Brain pericyte (primary cell): Measurements from ENCODE around the gene CD9.

Experiments
- DNase-seq: peaks from one replicate; pipeline ENCODE4 v3.0.0-alpha.2; 2012; ENCODE audit warnings: low read depth, low spot score

The CD9 gene

DNA sequence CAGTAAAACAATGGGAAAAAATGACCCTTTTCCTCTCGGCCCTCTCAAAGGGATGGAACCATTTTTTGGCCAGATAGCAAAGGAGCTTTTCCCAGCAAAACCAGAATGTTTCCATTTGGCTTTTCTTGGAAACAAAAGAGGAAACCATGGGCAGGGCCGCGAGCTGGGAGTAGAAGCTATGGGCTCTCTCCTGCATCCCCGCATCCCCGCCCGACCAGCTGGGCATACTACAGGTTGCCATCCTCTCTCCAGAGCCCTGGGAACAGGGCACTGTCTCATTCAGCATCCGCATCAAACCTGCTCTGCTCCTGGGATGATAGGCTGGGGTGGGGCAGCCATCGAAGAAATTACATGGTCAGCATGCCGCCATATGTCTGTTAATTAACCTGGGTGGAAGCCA is 20.9 kb downstream of the CD9 start:
- DNase-seq, result no peak

DNA sequence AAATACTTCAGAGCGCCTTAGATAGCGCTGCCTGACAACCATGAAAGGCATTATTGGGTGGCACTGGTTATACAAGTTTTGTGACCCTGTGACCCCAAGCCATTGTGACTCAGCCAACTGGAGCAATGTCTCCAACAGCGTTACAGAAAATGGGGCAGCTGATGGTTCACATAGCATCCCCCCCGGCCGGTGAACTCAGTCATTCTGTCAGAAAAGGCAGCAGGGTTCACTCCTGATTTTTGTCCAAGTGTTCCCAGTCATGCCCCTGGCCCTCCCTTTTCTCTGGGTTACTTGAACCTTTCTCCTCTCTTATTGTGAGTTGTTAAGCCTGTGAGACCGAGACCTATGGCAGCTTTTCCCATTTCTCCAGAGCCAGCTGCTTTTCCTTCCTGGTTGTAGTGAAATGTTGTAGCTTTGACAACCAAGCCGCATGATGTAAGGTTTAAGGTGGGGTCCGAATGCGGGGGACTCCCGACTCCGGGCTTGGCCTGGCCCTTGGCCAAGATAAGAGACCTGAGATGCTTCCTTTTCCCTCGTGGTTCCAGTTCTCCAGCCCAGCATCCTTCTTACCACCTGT is 22.0 kb downstream of the CD9 start:
- no peak for DNase-seq

DNA sequence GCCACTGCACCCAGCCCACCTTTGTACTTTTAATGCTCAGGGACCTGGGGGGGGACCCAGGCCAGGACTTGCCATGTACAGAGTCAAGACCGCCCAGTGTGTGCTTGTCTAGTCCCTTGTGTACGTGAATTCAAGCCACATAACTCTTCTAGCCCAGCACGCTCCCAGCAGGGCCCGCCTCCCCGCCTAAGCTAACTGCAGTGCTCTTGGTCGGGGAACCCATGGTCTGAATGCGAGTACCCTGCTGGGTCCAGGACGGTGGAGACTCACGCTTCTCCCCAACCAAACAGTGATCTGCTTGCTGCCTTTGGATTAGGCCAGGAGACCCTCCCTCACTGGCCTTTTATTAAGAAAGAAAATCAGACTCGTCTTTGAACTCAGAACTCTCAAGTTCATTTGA is 23.3 kb downstream of the CD9 start:
- no peak for DNase-seq

DNA sequence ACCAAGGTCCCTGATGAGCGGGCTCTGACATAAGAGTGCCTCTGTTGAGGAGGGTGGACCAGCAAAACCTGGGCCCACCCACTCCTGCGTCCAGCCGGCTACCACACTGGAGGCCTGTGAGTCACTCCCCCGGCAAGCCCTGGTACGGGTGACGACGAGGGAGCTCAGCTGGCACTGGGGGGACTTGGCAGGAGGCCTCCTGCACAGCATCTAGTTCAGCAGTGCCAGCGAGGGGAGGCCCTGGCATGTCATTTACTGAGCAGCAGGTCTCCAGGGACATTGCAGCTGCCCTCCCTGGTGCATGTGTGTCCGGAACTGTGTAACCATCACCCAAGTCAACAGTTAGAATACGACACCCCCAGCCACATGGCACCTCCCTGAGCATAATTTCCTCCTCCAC is 24.4 kb downstream of the CD9 start:
- DNase-seq, result no peak

DNA sequence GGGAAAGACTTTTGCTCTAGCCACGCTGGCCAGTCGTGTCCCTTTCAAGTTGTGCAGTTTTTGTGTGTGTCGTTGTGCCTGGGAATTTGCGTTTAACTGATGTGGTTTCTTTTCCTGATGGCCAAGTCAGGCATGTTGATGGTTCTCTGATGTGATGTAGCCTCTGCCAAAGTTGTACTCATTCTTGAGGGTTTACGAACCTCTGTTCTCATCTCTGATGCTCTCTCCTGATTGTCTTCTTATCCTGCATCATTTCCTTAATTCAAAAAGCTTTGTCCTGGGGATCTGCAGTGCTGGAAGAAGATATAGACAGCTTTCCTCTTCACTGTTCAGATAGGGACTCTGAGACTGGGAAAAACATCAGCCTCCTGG is 25.4 kb downstream of the CD9 start:
- no peak for DNase-seq

DNA sequence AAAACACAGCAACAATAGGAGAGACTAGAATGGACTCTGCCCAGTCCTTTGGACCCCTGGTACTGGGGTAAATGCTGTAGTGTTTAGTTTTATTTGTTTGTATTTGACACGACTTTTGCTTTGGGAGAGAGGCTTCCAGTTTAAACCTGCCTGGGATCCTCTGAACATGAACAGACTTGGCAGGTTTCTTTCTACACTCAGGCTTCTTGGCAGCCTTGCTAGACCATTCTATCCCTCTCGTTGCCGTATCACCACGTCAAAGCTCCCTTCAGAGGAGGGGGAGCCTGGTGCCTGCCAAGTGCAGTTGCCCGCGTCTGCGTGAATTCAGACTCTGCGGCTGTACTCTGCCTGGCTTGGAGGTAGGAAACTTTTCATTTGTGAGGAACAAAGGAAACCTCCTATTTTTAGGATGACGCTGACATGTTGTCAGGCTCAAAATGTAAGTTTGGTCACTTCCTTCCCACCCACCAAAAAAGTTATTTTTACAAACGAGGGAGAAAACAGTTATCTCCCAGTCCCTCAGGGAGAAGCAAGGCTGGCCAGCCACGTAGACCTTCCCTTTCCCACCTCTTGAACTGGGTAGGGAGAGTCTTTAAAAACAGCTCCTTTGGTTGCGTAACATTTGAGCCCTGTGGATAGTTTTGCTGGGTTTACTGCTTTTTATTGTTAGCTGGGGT is 25.9 kb downstream of the CD9 start:
- DNase-seq, result no peak

DNA sequence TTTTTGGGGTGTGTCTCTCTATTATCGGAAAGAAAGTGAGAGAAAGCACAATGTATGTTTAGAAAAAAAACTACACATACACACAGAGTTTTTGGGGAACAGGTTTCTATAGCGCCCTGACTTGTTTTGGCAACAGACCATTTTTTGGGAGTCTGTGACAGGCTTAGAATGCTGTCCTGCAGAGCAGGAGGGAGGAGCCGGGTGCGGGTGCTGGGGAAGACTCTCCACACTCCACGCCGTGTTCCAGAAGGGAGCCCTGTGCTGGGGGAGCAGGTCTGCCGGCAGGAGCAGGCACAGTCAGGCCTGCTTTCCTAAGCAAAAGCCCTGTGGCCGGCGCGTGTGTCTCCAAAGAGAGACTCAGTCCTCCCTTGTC is 26.5 kb downstream of the CD9 start:
- DNase-seq, result no peak

DNA sequence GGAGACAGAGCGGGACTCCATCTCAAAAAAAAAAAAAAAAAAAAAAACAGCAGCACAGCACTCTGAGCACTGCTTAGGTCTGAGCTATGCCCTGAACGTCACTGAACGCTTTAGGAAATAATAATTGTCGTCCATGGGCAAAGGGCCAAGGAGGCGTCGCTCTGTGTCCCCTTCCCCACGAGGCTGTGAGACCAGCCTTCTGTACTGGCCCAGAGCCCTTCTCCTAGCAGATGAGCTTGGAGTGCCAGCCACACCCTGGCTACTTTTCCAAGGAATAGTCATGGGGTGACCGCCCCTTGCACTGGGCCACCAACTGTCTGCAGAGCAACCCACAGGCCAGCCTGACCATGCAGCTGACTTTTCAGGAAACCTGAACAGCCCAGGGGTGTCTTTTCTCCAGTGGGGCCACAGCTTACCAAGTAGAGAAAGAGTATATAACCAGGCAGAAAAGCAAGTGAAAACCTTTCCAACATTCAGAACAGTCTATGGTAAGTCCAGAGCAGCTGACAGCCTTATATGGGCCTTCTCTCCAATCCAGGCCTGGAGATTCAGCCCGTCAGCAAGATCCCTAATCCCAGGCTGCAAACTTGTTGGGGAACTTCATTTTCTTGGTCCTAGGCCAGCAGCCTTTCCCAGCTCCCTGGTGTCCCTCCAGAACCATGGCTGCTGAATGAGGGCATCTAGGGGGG is 28.5 kb downstream of the CD9 start:
- DNase-seq, result no peak

DNA sequence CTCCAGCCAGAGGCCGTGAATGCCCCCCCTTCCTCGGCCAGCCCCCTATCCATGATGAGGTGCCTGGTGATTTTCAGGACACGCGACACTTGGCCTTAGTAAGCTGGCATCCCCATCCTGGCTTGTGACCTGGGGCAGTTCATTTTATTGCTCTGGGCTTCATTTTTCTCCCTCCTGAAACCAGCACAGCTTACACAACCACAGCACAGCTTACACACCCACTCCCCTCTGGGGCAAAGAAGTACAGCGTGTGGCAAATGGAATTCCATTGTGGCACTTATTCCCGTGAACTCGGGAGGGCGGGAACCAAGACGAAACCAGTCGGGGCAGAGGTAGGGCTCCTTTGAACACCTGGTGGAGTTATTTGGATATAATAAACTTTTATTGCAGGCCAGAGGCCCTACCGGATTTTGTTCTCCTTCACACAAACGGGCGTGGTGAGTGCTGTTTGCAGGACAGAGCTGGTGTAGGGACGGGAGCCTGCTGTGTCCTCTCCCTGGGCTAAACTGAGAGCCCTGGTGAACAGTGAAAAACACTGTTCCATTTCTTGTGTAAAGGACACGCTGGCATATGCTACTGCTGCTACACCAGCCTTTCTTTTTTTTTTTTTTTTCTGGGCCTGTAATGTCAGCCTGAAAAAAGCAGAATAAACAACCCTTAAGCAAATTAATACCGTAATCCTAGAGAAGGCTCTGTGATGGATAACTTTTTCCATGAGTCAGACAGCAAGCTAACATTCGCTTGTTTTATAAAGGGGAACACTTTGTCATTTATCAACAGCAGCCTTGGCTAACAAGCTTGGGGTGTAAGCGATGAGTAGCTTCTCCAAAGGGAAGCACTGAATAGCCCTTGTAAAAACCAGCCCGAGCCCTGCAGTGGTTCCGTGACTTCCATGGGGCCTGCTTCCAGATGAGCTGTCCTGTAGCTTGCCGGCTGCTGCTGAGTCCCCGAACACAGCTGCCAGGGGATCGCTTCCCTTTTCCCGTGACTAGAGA is 29.3 kb downstream of the CD9 start:
- no peak for DNase-seq

DNA sequence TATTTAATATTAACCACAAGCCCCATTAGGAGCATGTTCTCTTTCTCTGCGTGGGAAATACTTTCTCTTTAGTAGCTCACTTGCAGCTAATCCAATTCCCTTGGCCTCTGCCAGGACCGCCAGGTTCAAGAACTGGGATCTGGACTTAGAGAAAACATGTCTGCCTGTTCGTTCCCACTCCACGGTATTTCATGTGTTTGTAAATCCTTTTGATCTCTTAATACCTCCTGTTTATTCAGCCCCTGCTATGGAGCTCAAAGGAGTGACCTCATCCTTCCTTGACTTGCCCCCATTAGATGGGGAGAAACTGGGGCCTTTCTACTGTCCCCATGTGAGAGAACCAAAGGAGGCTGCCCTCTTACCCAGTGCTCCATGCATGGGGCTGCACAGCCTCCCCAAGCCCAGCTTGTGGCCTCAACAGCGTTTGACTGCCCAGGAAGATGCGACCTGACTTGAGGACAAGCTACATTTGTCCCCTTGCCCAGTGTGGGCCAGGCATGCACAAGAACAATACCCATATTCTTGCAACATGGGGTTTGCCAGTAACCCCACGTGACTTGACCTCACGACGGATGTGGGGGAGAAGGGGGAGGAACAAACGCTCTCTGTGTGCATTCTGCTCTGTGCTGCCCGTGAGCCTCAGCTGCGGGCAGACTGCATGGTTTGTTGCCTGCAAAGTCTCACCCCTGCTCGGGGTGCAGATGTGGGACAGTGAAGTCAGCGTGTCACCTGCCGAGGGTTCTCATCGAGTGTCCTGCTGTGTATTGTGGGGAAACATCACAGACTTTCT is 30.3 kb downstream of the CD9 start:
- DNase-seq, result no peak

DNA sequence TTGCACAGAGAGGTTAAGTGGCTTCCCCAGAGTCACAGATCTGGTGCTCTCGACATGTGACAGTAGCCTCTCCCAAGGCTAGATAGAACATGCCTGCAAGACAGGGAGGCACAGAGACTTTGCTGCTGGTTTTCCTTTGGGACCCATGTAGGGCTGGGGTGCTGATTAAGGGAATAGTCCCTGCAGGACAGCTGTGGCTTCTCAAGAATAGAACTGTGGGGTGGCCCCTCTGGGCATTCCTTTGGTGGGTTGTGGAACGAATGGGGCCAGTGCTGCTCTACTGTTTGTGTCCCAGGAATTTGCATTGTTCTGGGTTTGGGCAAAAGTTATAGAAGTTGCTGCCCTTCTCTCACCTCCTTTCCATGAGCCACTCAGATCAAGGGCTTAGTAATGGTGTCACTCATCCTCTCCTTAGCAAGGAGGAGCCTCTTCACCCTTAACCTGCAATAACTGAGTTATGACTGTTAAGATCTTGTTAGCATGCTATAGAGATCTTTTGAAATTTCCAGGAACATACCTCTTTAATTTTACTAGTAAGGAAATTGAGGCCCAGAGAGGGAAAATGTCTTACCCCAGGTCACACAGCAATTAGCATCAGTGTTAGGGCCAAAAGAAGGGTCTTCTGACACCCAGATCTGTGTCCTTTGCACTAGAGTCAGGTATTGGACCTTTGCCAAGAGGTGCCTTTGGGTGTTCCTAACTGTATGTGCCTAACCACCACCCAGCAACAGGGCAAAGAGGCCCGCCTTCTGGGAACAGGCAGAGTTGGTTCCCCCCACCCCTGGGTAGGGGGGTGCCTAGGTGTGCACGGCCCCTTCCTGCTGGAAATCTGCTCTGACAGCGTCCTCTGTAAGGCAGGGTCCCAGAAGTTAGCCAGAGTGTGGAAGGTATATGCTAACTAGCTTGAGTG is 31.4 kb downstream of the CD9 start:
- DNase-seq, result no peak

DNA sequence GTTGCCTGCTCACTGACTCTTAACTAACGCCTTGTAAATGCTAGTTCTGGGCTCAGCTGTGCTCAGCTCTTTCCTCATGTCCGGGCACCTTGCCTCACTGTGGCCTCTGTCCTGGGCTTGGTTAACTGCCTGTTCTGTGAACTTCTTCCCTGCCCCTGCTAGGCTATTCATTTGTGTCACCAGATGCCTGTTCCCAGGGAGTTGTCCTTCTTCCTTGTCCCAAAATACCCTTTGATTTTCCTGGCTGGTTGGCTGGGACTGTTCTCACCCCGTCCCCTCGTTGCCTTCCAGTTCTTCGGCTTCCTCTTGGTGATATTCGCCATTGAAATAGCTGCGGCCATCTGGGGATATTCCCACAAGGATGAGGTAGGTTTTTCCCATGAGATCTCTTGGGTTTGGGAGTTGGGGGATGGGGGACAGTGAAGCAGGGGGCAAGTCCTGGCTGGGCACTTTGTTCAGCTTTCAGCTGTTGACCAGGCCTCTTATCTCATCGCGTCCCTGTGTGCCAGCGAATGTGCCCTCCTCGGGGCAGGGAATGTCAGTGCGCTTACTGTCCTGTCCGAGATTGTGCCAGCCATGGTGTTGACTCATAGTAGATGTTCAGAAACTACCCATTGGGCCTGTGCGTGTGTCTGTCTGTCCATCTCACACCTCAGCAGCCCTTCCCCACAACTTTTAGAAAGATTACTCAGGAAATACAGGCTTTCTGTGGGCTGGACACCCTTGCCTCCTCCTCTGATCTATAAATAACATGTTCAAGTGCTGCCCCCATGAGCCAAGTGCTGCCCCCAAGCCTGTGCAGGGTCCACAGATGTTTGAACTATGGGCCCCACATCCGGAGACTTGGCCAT is 33.1 kb downstream of the CD9 start:
- no peak for DNase-seq

DNA sequence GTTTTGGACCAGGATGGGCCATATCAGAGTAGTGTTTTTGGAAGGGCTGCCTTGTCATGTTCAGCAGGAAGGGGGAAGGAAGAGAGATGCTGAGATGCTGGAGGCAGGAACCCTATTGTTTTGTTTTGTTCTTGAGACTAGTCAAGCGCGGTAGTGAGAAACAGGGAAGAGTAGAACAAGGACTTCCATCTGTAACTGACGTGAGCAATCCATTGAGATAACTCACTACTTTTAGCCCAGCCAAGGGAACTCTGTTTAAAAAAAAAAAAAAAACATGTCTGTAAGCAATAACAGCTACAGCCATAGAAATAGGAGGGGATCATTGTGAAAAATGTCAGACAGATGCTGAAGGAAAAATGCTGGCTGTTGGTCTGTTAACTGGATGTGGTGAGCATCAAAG is 34.0 kb downstream of the CD9 start:
- DNase-seq, result no peak

DNA sequence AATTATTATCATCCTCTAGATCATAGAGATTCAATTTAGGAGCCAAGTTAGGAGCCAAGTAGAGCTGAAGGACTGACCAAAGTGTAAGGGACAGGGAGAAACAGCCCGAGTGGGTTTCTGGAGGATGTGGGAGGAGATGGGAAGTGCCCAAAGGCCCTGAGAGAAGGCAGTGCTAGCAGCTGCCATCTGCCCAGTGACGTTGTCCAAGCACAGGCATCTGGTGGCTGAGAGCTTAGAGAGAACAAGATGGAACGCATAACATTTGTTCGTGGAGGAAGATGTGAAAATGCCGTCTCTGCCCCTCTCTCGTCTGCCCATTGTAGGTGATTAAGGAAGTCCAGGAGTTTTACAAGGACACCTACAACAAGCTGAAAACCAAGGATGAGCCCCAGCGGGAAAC is 34.7 kb downstream of the CD9 start:
- DNase-seq, result no peak

DNA sequence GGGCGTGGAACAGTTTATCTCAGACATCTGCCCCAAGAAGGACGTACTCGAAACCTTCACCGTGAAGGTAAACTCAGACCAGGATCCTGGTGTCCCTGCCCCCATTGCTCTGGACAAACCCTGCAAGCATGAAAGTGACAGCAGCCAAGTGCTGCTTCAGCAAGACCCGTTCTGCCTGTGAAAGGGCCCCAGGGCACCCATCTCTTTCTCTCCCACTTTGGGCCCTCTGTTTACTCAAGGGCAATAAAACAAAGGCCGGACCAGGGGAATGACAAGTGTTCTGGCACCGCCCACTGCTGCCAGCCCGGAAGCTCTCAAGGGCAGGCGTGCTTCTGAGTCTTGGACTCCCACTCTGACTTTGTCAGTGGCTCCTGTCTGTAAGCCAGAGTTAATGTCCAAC is 35.3 kb downstream of the CD9 start:
- DNase-seq, result no peak

DNA sequence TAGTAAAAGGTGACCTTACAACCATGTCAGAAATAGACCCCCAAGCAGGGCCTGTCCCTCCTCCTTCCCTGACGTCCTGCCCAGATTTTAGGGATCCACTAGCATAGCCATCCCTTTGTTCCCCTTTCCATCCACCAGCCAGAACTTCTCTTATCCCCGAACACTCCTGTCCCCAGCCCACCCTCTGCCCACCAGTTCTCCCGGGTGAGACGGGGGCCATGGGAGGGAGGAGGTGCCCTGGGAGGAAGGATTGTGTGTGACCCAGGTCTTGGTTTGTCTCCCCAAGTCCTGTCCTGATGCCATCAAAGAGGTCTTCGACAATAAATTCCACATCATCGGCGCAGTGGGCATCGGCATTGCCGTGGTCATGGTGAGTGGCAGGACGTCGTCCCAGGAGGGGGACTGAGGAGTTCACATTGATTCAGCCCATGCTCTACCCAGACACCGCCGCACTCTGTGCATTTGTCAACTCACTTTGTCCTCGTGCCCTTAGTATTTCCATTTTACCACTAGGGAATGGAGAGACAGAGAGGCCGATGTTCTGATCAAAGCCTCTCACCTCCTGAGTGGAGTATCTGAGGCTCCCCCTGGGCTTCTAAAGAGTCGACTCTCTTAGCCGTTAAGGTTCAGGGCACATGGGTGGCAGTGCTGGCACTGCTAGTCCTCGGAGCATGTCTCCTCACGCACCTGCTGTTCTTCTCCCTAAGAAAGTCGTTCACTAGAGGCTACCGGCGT is 35.9 kb downstream of the CD9 start:
- no peak for DNase-seq

DNA sequence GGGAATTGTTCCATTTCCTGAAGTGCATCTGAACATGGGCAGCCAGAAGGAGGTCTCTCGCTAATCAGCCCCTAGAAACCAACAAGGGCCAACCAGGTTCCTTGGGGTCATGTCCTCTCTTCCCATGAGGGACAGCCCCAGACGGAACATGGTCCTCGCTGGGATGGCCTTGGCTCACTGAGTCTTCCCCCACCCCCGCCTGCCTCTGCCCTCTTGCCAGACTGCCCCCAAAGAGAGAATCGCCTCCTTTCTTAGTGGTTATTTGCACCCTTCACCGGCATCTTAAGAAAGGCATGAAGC is 36.4 kb downstream of the CD9 start:
- DNase-seq, result no peak

DNA sequence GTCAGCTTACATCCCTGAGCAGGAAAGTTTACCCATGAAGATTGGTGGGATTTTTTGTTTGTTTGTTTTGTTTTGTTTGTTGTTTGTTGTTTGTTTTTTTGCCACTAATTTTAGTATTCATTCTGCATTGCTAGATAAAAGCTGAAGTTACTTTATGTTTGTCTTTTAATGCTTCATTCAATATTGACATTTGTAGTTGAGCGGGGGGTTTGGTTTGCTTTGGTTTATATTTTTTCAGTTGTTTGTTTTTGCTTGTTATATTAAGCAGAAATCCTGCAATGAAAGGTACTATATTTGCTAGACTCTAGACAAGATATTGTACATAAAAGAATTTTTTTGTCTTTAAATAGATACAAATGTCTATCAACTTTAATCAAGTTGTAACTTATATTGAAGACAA is 37.6 kb downstream of the CD9 start:
- DNase-seq, result no peak

DNA sequence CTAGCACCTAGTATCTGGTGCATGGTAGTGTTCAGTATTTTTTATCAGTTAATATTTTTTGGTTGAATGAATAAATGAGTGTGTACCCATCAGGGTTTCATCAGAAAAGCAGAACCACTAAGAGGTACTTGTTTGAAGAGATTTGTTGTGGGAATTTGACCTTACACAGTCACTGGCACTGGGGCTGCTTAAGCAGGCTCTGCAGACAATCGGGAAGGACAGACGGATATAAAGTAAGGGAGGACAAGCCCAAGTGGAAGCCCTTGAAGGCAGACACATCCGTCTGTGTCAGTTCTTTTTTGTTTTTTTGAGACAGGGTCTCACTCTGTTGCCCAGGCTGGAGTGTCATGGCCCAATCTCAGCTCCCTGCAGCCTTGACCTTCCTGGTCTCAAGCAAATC is 38.7 kb downstream of the CD9 start:
- no peak for DNase-seq
